ENCODE results near the gene ZNF516. TPM values are rescaled to one million over a fixed set of nuclear protein-coding genes. Genes with fewer than 3 reads are reported as not detected.

The ZNF516 gene
- total and polyA plus RNA-seq, 2 of the 13 experiments (the other 11 are each of a cell fraction or from before 2014, with no cell fraction given), result 16.6 to 18.7 TPM

DNA sequence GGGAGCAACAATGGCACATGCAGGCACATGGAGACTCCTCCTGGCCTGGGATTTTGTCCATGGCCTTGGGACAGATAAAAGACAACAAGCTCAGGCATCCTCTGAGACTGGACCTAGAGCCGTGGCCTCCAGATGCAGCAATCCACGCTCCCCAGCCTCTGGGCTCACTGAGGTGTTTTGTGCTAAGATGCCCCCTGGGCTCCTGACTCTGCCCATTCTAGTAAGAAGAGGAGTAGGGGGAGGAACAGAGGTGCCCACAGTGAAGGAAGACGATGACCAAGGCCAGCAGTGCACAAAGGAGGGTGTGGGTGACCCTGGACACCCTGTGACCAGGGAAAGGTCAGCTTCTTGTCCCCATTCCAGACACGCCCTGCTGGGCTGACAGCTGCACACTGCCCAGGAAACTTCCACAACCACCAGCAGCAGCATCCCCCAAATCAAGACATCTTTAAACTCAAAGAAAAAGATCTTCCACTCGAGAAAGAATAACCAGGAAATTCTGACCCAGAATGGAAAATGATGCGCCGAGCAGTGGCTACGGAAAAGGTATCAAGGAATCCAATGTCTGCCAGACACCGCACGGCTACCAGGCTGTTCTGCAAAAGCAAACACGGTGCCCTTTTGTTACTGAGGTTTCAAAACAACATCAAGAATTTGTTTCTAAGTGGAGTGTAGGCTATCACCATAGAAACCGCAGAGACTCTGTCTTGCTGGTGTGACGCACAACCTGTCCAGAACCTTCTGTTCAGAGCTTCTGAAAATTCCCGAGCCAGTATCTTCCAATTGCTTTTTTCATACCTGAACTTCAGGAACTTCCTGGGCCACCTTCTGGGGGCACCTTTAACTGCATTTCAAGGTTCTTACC is 65.5 kb downstream of the ZNF516 start:
- FAIRE-seq (no peak), DNase-seq (ENCODE audit: low spot score) (no peak), ATAC-seq (no peak)
- Histone ChIP-seq H4K20me1 (ENCODE audit: insufficient read depth, low read length) (peaks cover 93% of the 10 kb centered on the region), H3K9ac (ENCODE audit: insufficient read depth, low read depth, low read length) (no peak overlapping the region), H3K9me3 (ENCODE audit: low read length) (no peaks in the 10 kb centered on the region), H3K27me3 (ENCODE audit: control insufficient read depth in 1 of 2, insufficient read depth in 2 of 2, low read length in 2 of 2) (no peaks in the 10 kb centered on the region), H3K4me2 (ENCODE audit: low read depth, low read length) (no peak overlapping the region), H3K27ac (ENCODE audit: extremely low read length, insufficient read depth, low read length) (no peak overlapping the region), H3K4me3 (replicated peaks in 1 of 3; ENCODE audit: insufficient read depth in 1 of 3, low read depth in 2 of 3, low read length in 3 of 3) (no peak overlapping the region), H3K36me3 (replicated peaks in 1 of 2; ENCODE audit: control insufficient read depth in 1 of 2, insufficient read depth in 2 of 2, low read length in 2 of 2) (peaks cover 12 to 19% of the 10 kb centered on the region in 2 experiments), H3K79me2 (ENCODE audit: insufficient read depth, low read length) (peaks cover 91% of the 10 kb centered on the region), H3K4me1 (ENCODE audit: insufficient read depth, low read length) (peaks cover 14% of the 10 kb centered on the region), H2AFZ (ENCODE audit: low read length) (no peak overlapping the region)
- in situ Hi-C loops (cut with HindIII; ENCODE audit: extremely low pct_ligation_motif_present, low pct_unique_long_range_greater_than_20kb) (no loop called here), intact Hi-C loops (cut with micrococcal nuclease; ENCODE audit: unreplicated experiment) (no loop called here)
- no TSS peak for BruUV-seq (replicated peaks)
- ChIA-PET CTCF (ENCODE audit: low intra/inter-chr PET ratio, low total read pairs) (no interaction called here), POLR2A (no interaction called here)
- WGBS (ENCODE audit: low lambda C conversion rate), result 100% methylated on average over 11 of the region's 14 CpGs
- TF ChIP-seq ZNF777 (CRISPR knock-in tag; IDR thresholded peaks at IDR 0.05) (no peak), POGZ (CRISPR knock-in tag; IDR thresholded peaks at IDR 0.05) (no peak), FOXA3 (CRISPR knock-in tag; IDR thresholded peaks at IDR 0.05) (no peak)

DNA sequence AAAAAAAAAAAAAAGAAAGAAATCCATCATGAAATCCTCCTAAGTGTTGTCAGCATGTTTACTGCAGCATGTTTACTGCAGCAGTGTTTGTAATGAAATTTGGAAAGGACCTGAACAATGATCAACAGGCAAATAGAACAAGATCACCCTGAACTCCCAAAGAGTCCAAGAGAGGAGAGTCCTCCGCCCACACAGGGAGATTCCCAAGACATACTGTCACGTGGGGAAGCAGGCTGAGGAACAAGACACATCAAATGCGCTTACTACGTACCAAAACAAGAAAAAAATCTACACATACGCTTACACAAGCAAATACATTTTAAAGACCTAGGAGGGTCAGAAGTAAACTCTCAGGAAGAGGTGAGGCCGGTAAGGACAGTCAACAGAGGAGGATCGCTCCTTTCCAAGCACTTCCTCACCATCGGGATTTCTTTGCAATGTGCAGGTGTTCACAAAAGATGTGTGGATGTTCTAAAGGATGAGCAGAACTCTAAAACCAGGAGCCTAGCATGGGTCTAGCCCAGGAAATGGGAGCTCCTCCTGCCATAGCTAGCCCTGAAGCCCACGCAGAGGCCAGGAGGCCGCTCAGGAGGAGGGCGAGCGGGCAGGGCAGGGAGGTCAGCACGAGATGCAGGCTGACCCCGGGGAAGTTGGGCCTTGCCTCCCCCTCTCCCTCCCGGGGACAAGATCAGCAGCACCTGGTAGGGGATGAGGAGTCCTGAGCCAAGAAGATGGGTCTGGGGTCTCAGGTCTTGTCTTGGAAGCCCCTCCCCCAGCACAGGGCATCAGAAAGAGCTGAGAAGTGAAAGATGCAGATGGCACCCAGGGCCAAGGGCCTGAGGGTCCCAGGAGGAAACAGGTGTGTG is 66.4 kb downstream of the ZNF516 start:
- H3K27ac ChIP-seq (ENCODE audit: extremely low read length, insufficient read depth, low read length), result no peak overlapping the region
- ChIA-PET POLR2A (no interaction called here), CTCF (ENCODE audit: low intra/inter-chr PET ratio, low total read pairs) (no interaction called here)
- H4K20me1 ChIP-seq (ENCODE audit: insufficient read depth, low read length), result peaks cover 84% of the 10 kb centered on the region
- peaks cover 89% of the 10 kb centered on the region for H3K79me2 ChIP-seq (ENCODE audit: insufficient read depth, low read length)
- H3K9ac ChIP-seq (ENCODE audit: insufficient read depth, low read depth, low read length), result no peak overlapping the region
- in situ Hi-C loops (cut with HindIII; ENCODE audit: extremely low pct_ligation_motif_present, low pct_unique_long_range_greater_than_20kb), result no loop called here
- TF ChIP-seq ZNF225 (CRISPR knock-in tag; IDR thresholded peaks at IDR 0.05) (no peak), SUZ12 (IDR thresholded peaks at IDR 0.05; ENCODE audit: low read depth, low read length) (no peak), RXRB (CRISPR knock-in tag; IDR thresholded peaks at IDR 0.05; ENCODE audit: borderline replicate concordance) (no peak), SP1 (IDR thresholded peaks at IDR 0.05) (no peak), SP1 (CRISPR knock-in tag; IDR thresholded peaks at IDR 0.05) (no peak), MXI1 (IDR thresholded peaks at IDR 0.05; ENCODE audit: borderline replicate concordance, low read depth, low read length) (no peak)
- TF ChIP-seq, protein P1, sequence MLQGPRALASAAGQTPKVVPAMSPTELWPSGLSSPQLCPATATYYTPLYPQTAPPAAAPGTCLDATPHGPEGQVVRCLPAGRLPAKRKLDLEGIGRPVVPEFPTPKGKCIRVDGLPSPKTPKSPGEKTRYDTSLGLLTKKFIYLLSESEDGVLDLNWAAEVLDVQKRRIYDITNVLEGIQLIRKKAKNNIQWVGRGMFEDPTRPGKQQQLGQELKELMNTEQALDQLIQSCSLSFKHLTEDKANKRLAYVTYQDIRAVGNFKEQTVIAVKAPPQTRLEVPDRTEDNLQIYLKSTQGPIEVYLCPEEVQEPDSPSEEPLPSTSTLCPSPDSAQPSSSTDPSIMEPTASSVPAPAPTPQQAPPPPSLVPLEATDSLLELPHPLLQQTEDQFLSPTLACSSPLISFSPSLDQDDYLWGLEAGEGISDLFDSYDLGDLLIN (CRISPR knock-in tag; IDR thresholded peaks at IDR 0.05; ENCODE audit: borderline replicate concordance), result no peak
- ATAC-seq (no peak), FAIRE-seq (no peak), DNase-seq (ENCODE audit: low spot score) (no peak)
- H3K4me3 ChIP-seq (replicated peaks in 1 of 3; ENCODE audit: insufficient read depth in 1 of 3, low read depth in 2 of 3, low read length in 3 of 3), result no peak overlapping the region
- no peak overlapping the region for H2AFZ ChIP-seq (ENCODE audit: low read length)
- intact Hi-C loops (cut with micrococcal nuclease; ENCODE audit: unreplicated experiment), result no loop called here
- H3K36me3 ChIP-seq (replicated peaks in 1 of 2; ENCODE audit: control insufficient read depth in 1 of 2, insufficient read depth in 2 of 2, low read length in 2 of 2), result peaks cover 9 to 15% of the 10 kb centered on the region in 2 experiments
- no peak overlapping the region for H3K4me2 ChIP-seq (ENCODE audit: low read depth, low read length)
- WGBS (ENCODE audit: low lambda C conversion rate), result 92% methylated on average over 15 of the region's 15 CpGs
- no TSS peak for BruUV-seq (replicated peaks)
- peaks cover 14% of the 10 kb centered on the region for H3K4me1 ChIP-seq (ENCODE audit: insufficient read depth, low read length)
- H3K27me3 ChIP-seq (ENCODE audit: control insufficient read depth in 1 of 2, insufficient read depth in 2 of 2, low read length in 2 of 2), result no peaks in the 10 kb centered on the region
- no peaks in the 10 kb centered on the region for H3K9me3 ChIP-seq (ENCODE audit: low read length)
